Stomach (tissue), 9 donors: ENCODE measurements around the gene ERC2. TPM values are rescaled to one million over a fixed set of nuclear protein-coding genes. Genes with fewer than 3 reads are reported as not detected.

Experiments used
- DNase-seq, 2 donors: peaks; one replicate each; pipeline versions ENCODE4 v3.0.0 to v3.0.0-alpha.2; 2013 to 2019
- H3K27ac ChIP-seq, 5 donors: fragments of 200-600 bp in 4 of 5; sonication (generic) in 4 of 5; one replicate each; pipeline ENCODE4 v1.5.1; 2013 to 2019; ENCODE audit warnings: mild to moderate bottlenecking in 1 of 5, moderate library complexity in 1 of 5
- H3K27me3 ChIP-seq, 3 donors: fragments of 200-600 bp; sonication (generic); one replicate each; pipeline ENCODE4 v1.5.1; 2017 to 2019; ENCODE audit warnings: mixed run types in 1 of 3
- H3K36me3 ChIP-seq, 4 donors: fragments of 200-600 bp; sonication (generic); 1 replicate in 3 of 4; 2 replicates in 1 of 4; pipeline ENCODE4 v1.5.1; 2016 to 2019
- H3K4me1 ChIP-seq, 4 donors: fragments of 200-600 bp; sonication (generic); one replicate each; pipeline ENCODE4 v1.5.1; 2016 to 2019
- H3K4me3 ChIP-seq, 4 donors: fragments of 200-600 bp; sonication (generic) in 3 of 4; one replicate each; pipeline ENCODE4 v1.5.1; 2016 to 2019; ENCODE audit warnings: mild to moderate bottlenecking in 1 of 4
- H3K9me3 ChIP-seq, 4 donors: fragments of 200-600 bp; sonication (generic); one replicate each; pipeline ENCODE4 v1.5.1; 2016 to 2019
- EP300 ChIP-seq: sonication (generic); formaldehyde crosslinking; IDR thresholded peaks from one replicate; pipeline ENCODE4 v1.6.1; 2017; ENCODE audit warnings: antibody characterized with exemption
- POLR2A ChIP-seq, 4 donors: fragments of 450-650 bp; IDR thresholded peaks; one replicate each; pipeline ENCODE4 v1.6.1; 2016; ENCODE audit warnings: antibody characterized with exemption in 4 of 4, control low read depth in 2 of 4, mild to moderate bottlenecking in 1 of 4, moderate library complexity in 1 of 4
- POLR2AphosphoS5 ChIP-seq, 3 donors: sonication (generic); formaldehyde crosslinking; IDR thresholded peaks; one replicate each; pipeline ENCODE4 v1.6.1; 2016; ENCODE audit warnings: antibody characterized with exemption in 3 of 3
- WGBS, 5 donors: extraction: QIAGEN DNeasy Blood & Tissue Kit in 3 of 5; methylation state at CpG; one replicate each; pipeline versions ENCODE4 v1.1.5 to v1.1.7; 2013 to 2018; 5-methylcytosine and 5-hydroxymethylcytosine counted together
- intact Hi-C: fragments of 100-400 bp; cut with DNase I; formaldehyde crosslinking; loops from one replicate; pipeline ENCODE4 v1.15.1; 2023; ENCODE audit warnings: low total_unique reads
- polyA plus RNA-seq, 3 donors: library from polyadenylated mRNA; stranded (reverse); fragments of 200-250 nt; gene quantifications; one replicate each; pipeline ENCODE4 v1.2.3, GENCODE V29; 2013
- total RNA-seq, 5 donors: library from RNA; depleted of rRNA; stranded (reverse); fragments of >200 nt; gene quantifications; one replicate each; pipeline versions ENCODE4 v1.1.0 to v1.2.3, GENCODE V29; 2014 to 2016
- TF ChIP-seq, protein P1 (sequence below), 7 experiments: fragments of 450-650 bp in 4 of 7; fragments of 200-600 bp in 3 of 7; sonication (generic) in 3 of 7; IDR thresholded peaks; one replicate each; pipeline ENCODE4 v1.5.1; 2016 to 2019; ENCODE audit warnings: antibody characterized with exemption in 7 of 7, control low read depth in 2 of 7, mild to moderate bottlenecking in 1 of 7
- donor health status: healthy with polysubstance abuse.
- donor health status: Bipolar disorder and iron deficiency.
- donor health status: healthy.

Gene ERC2
- total and polyA plus RNA-seq, 8 donors: 0.43 to 3.1 (median 1.3) TPM; not detected in 2

DNA sequence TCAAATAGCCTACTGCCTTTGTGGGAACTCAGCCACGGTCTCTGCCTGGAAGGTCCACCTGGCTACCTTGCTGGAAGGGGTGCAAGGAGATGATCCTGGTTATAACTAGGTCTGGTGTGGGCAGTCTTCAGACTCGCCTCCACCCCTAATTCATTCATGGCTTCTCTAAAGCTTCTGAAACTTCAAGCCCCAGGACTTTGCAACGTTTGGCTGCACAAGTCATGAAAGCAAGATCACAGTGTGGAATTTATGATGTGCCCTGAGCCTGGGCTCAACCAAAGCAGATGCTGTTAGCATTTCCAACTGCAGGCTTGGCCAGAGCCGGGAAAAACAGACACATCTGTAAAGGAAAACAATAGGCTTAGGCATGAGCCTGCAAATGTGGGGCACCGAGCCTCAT is 780.7 kb downstream of the ERC2 start:
- no peaks in the 10 kb centered on the region for H3K27me3 ChIP-seq
- no peak for DNase-seq
- no peaks in the 10 kb centered on the region for H3K36me3 ChIP-seq
- TF ChIP-seq EP300 (no peak), POLR2A (IDR thresholded peaks at IDR 0.05) (no peak), POLR2AphosphoS5 (IDR thresholded peaks at IDR 0.05) (no peak)
- TF ChIP-seq, protein P1, sequence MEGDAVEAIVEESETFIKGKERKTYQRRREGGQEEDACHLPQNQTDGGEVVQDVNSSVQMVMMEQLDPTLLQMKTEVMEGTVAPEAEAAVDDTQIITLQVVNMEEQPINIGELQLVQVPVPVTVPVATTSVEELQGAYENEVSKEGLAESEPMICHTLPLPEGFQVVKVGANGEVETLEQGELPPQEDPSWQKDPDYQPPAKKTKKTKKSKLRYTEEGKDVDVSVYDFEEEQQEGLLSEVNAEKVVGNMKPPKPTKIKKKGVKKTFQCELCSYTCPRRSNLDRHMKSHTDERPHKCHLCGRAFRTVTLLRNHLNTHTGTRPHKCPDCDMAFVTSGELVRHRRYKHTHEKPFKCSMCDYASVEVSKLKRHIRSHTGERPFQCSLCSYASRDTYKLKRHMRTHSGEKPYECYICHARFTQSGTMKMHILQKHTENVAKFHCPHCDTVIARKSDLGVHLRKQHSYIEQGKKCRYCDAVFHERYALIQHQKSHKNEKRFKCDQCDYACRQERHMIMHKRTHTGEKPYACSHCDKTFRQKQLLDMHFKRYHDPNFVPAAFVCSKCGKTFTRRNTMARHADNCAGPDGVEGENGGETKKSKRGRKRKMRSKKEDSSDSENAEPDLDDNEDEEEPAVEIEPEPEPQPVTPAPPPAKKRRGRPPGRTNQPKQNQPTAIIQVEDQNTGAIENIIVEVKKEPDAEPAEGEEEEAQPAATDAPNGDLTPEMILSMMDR (IDR thresholded peaks at IDR 0.05): no peak
- H3K4me1 ChIP-seq: no peaks in the 10 kb centered on the region
- H3K4me3 ChIP-seq: no peak overlapping the region
- H3K27ac ChIP-seq: no peak overlapping the region
- WGBS, 5 donors: 74 to 87% (median 77%) methylated on average over 5 of the region's 5 CpGs
- no peaks in the 10 kb centered on the region for H3K9me3 ChIP-seq
- intact Hi-C loops: no loop called here

DNA sequence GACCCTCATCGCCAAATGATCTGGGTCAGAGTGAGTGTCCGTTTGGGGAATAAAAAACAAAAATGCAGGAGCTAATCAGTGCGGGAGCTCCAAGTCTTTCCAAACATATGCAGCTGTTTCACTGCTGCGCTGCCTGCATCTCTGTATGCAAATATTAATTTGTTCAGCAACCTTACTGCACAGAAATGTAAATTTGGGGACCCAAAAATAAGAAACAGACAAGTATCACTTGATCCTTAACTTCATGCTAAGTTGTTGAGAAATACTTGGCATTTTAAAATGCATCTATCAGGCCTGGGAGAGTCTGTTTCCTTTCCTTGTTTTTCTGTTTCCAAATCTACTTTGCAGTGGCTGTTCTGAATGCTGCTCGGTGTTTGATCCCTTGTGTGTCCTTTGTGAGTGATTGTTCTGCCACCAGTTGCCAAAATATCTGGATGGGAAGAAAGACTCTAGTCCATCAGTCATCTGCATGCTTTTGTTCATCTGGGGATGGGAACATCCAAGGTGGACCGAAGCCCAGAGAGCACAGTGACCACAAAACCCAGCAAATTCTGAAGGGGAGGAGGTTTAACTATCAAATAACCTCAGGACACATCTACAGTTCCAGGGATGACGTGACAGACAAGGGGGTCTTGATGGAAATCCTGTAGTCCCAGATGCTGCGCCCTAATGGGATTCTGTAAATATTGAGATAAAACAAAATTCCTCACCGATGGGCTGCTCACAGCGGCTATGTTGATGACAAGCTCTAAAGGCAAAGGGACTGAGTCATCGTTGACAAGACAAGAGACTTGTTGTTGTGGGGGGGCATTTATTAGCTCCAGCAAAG is 781.6 kb downstream of the ERC2 start:
- H3K36me3 ChIP-seq: no peaks in the 10 kb centered on the region
- 64 to 77% (median 73%) methylated on average over 11 of the region's 11 CpGs for WGBS, 5 donors

DNA sequence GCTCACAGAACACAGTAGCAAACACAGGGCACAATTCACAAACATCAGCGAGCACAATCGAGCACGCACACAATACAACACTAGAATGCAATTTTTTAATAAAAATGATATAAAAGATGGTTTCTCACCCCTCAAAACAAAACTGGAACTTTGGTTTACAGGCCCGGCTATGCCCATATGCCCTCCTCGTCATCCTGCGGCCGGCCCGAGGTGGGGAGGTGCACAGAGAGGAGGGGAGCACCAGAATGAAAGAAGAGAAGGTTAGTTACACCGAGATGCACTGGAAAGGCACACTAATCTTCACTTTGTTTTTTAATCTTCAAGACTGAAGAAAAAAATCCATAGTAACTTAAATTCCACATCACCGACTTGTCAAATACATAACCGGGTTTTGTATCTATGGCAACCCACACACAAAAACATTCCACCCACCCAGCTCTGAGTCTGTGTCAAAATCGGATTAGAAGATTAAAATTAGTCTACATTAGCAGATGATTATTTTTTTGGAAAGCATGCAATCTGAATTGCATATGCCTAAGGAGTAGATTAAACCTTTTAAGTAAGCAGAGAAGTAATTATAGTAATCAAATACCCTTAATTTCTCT is 784.5 kb downstream of the ERC2 start:
- no peaks in the 10 kb centered on the region for H3K9me3 ChIP-seq
- no peaks in the 10 kb centered on the region for H3K4me1 ChIP-seq
- 76 to 88% (median 82%) methylated on average over 12 of the region's 12 CpGs for WGBS, 5 donors
- DNase-seq: peak in 1 of 2 donors; percentile 43
- H3K27me3 ChIP-seq: no peaks in the 10 kb centered on the region
- H3K27ac ChIP-seq: no peak overlapping the region
- H3K4me3 ChIP-seq: no peak overlapping the region
- TF ChIP-seq POLR2AphosphoS5 (IDR thresholded peaks at IDR 0.05) (no peak), EP300 (no peak), POLR2A (IDR thresholded peaks at IDR 0.05) (no peak)
- intact Hi-C loops: no loop called here
- no peaks in the 10 kb centered on the region for H3K36me3 ChIP-seq

More for the DNA sequence above, 781.6 kb downstream of the ERC2 start:
- Histone ChIP-seq H3K27me3 (no peaks in the 10 kb centered on the region), H3K4me1 (no peaks in the 10 kb centered on the region), H3K9me3 (no peaks in the 10 kb centered on the region), H3K4me3 (no peak overlapping the region), H3K27ac (no peak overlapping the region)
- intact Hi-C loops: no loop called here
- DNase-seq: no peak
- no peak for TF ChIP-seq POLR2AphosphoS5 (IDR thresholded peaks at IDR 0.05)
- TF ChIP-seq POLR2A (IDR thresholded peaks at IDR 0.05): no peak
- no peak for TF ChIP-seq EP300
- TF ChIP-seq, protein P1 (IDR thresholded peaks at IDR 0.05): no peak

DNA sequence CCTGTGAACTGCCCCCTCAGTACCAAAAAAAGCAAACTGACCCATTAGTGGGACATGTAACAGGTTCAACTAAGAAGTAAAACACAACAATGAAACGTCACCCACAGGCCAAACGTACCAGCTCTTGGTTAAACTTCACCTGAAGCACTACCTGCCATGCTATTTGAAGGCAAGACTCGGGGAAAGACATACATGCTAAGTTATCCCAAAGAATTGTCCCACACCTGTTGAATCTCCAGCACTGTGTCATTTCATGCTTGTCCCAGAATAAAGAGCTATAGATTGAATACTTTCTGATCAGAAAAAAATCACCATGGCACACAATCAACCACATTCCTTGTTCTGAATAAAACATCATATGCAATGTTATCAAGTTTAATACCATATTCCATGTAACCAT is 785.8 kb downstream of the ERC2 start:
- no peak for DNase-seq
- H3K27ac ChIP-seq: no peak overlapping the region
- 85 to 89% (median 88%) methylated on average over 3 of the region's 3 CpGs for WGBS, 5 donors

More for the DNA sequence above, 785.8 kb downstream of the ERC2 start:
- intact Hi-C loops: no loop called here
- Histone ChIP-seq H3K4me3 (no peak overlapping the region), H3K27me3 (no peaks in the 10 kb centered on the region), H3K36me3 (no peaks in the 10 kb centered on the region), H3K9me3 (no peaks in the 10 kb centered on the region), H3K4me1 (no peaks in the 10 kb centered on the region)
- TF ChIP-seq POLR2A (IDR thresholded peaks at IDR 0.05): no peak
- TF ChIP-seq, protein P1 (IDR thresholded peaks at IDR 0.05): no peak
- no peak for TF ChIP-seq EP300
- no peak for TF ChIP-seq POLR2AphosphoS5 (IDR thresholded peaks at IDR 0.05)
